Right lobe of liver (tissue), 4 donors: ENCODE results near the gene CHN2.

Experiments used
- CTCF ChIP-seq, 4 donors: fragments of 200-600 bp in 3 of 4; fragments of 450-650 bp in 1 of 4; IDR thresholded peaks; one replicate each; pipeline versions ENCODE4 v1.5.1 to v1.8.0; 2016 to 2022; ENCODE audit warnings: antibody characterized with exemption in 4 of 4, mild to moderate bottlenecking in 2 of 4
- POLR2A ChIP-seq: fragments of 450-650 bp; IDR thresholded peaks from one replicate; pipeline ENCODE4 v1.6.1; 2017; ENCODE audit warnings: antibody characterized with exemption, mild to moderate bottlenecking
- donor health status: DM: no; HTN: no; CAD: no.
- donor health status: DM: no; HTN: no; CAD: no.
- donor health status: DM: no; HTN: yes; CAD: no.

DNA sequence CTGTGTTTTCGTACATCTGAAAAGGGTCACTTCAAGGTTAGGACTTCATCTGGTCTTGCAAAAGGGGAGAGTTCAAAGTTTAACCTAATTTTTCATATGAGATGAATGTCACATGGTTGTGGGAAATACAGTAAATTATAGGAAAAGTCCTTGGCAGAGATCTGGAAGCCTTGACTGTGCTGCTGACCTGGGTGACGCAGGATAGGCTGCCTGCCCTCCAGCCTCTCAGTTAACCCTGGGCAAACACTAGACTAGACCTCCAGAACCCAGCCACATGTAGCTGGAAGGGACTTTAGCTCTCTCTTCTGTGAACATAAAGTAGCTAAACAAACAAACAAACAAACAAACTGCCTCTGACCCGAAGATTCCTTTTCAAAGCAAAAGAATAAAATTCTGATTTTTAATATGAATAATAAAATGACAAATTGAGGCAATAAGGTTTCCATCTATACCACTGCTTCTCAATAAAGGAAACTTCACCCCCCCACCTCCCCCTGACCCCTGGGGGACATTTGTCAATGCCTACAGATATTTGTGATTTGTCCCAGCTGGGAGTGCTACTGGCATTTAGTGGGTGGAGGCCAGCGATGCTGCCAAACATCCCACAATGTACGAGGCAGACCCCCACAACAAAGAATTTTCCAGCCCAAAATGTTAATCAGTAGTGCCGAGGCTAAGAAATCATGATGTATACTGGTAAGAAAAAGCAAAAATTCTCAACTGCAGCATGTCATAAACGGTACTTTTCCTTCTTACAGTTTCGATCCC, 293.8 kb downstream of the CHN2 start:
- TF ChIP-seq CTCF (IDR thresholded peaks at IDR 0.05) (no peak), POLR2A (no peak)
